ENCODE measurements around the gene PIP4P1. TPM values are rescaled to one million over a fixed set of nuclear protein-coding genes. Genes with fewer than 3 reads are reported as not detected.

Gene PIP4P1
- total RNA-seq, 1 experiment from 2014 or later = 36.1 TPM

- Histone ChIP-seq H3K27me3 (ENCODE audit: control insufficient read depth, insufficient read depth, low read length) (no peaks in the 10 kb centered on the region), H3K4me3 (ENCODE audit: insufficient read depth, low read depth, low read length) (no peak overlapping the region), H3K36me3 (replicated peaks; ENCODE audit: control insufficient read depth, insufficient read depth, low read length) (no peaks in the 10 kb centered on the region)
- DNase-seq = no peak
Measured at GRCh38 chr14:20489093-20489994, 28.1 kb upstream of the PIP4P1 start.

DNA sequence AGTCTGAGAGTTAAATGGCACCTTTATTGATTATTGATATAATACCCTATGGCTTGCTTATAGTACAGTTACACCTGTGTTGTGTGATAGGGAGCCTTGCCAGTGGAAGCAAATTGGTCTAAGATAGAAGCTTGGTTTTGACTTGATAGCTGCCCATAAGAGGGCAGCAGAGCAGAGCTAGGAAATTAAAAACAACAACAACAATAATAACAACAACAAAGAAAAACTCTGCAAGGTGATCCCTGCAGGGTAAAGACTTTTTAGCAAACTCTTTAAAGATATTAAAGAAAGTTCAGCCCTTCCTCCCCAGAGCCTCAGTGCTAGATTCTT is 26.1 kb upstream of the PIP4P1 start:
- no peaks in the 10 kb centered on the region for H3K27me3 ChIP-seq (ENCODE audit: control insufficient read depth, insufficient read depth, low read length)
- no peak for DNase-seq
- H3K4me3 ChIP-seq (ENCODE audit: insufficient read depth, low read depth, low read length) = no peak overlapping the region

DNA sequence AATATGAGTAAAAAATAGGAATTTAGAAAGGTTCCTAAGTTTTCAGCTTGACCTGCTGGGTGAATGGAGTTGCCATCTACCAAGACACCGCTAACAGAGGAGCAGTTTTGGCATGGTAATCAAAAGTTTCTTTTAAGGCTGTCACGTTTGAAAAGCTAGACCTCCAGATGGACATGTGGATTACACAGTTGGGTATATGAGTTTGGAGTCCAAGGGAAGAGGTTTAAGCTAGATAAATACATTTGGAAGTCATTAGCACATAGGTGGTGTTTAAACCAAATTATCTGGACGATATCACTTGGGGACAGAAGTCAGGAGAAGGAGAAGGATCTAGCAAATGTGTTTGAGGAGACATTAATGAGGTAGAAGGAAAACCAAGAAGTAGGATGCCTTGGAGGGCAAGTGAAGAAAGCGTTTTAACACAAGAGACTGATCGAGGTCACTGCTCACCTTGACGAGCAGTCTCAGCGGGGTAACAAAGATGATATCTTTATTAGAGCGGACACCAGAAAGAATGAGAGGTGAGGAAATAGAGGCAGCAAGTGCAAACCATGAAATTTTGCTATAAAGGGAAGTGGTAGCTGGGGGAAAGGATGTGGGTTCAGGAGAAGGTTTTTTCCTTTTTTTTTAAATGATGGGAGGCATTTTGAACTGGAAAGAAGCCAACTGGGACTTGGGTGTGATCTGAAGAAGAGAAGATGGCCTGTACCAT is 25.6 kb upstream of the PIP4P1 start:
- Histone ChIP-seq H3K36me3 (replicated peaks; ENCODE audit: control insufficient read depth, insufficient read depth, low read length) (no peaks in the 10 kb centered on the region), H3K4me3 (ENCODE audit: insufficient read depth, low read depth, low read length) (no peak overlapping the region), H3K27me3 (ENCODE audit: control insufficient read depth, insufficient read depth, low read length) (no peaks in the 10 kb centered on the region)
- no peak for DNase-seq

More for the DNA sequence above, 26.1 kb upstream of the PIP4P1 start:
- no peaks in the 10 kb centered on the region for H3K36me3 ChIP-seq (replicated peaks; ENCODE audit: control insufficient read depth, insufficient read depth, low read length)

DNA sequence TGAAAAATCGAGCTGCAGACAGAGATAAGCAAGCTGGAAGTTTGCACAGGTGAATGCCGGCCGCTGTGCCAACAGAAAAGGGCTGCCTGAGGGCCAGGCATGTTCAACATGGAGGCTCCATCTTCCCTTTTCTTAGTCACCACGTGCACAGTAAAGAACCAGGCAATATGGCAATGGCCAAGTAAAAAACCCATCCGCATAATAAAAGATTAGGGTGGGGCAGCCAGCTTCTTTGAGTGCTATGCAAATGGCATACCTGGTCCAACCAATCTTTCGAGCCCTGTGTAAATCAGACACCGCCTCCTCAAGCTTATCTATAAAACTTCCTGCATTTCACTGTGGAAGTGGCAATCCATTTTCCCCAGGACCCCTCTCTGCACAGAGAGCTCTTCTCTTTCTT is 24.7 kb upstream of the PIP4P1 start:
- H3K4me3 ChIP-seq (ENCODE audit: insufficient read depth, low read depth, low read length) = no peak overlapping the region
- H3K27me3 ChIP-seq (ENCODE audit: control insufficient read depth, insufficient read depth, low read length) = no peaks in the 10 kb centered on the region
- DNase-seq = no peak
- H3K36me3 ChIP-seq (replicated peaks; ENCODE audit: control insufficient read depth, insufficient read depth, low read length) = no peaks in the 10 kb centered on the region

GRCh38 chr14:20482382-20482781 is 21.1 kb upstream of the PIP4P1 start:
- Histone ChIP-seq H3K4me3 (ENCODE audit: insufficient read depth, low read depth, low read length) (no peak overlapping the region), H3K36me3 (replicated peaks; ENCODE audit: control insufficient read depth, insufficient read depth, low read length) (peaks cover 4% of the 10 kb centered on the region), H3K27me3 (ENCODE audit: control insufficient read depth, insufficient read depth, low read length) (no peaks in the 10 kb centered on the region)
- DNase-seq = no peak

GRCh38 chr14:20478894-20479293 is 17.7 kb upstream of the PIP4P1 start:
- H3K27me3 ChIP-seq (ENCODE audit: control insufficient read depth, insufficient read depth, low read length) = no peaks in the 10 kb centered on the region
- no peak overlapping the region for H3K4me3 ChIP-seq (ENCODE audit: insufficient read depth, low read depth, low read length)
- DNase-seq = no peak
- H3K36me3 ChIP-seq (replicated peaks; ENCODE audit: control insufficient read depth, insufficient read depth, low read length) = peaks cover 24% of the 10 kb centered on the region

DNA sequence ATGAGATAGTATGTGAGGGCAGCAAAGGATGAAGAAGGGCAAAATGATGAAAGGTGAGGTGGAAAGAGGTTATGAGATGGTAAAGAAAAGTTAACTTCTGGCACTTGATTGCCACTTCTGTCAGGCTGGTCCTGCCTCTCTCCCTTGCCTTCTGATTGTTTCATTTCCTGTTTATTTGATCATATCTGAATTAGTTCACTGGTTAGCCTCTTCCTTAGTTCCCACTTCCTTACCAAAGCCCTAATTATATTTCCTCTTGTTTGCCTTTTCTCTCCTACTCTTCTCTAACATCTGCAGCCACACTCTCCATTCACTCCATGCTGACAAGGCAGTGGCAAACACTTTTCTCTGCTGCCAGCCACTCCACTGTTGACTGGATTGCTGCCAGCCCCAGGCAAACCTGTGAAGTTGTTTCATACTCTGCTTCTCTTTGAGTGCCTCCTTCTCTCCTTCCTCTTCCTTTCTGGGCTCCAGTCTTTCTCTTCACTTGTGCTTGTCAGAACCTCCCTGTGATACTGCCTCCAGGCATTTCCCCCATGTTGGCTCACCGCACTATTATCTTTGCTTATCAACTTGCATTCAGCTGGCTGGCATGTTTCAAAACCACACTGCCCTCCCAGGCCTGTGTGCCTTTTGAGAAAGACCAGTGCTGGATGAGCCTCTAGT is 16.1 kb upstream of the PIP4P1 start:
- Histone ChIP-seq H3K4me3 (ENCODE audit: insufficient read depth, low read depth, low read length) (no peak overlapping the region), H3K36me3 (replicated peaks; ENCODE audit: control insufficient read depth, insufficient read depth, low read length) (peaks cover 31% of the 10 kb centered on the region), H3K27me3 (ENCODE audit: control insufficient read depth, insufficient read depth, low read length) (no peaks in the 10 kb centered on the region)
- no peak for DNase-seq

DNA sequence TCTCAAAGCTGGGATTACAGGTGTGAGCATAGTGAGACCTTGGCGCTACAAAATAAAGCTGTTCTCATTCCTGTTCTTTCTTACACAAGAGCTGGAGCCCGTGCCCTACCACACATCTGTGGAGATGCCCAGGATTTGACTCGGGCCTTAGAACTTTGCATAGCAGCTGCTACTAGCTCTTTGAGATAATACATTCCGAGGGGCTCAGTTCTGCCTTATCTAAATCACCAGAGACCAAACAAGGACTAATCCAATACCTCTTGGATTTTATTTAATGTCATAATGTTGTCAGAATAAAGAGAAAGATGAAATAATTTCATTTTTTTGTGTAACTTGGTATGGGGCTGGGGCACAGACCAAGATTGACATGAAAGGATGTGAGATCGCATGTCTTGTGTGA is 15.5 kb upstream of the PIP4P1 start:
- Histone ChIP-seq H3K36me3 (replicated peaks; ENCODE audit: control insufficient read depth, insufficient read depth, low read length) (peaks cover 32% of the 10 kb centered on the region), H3K4me3 (ENCODE audit: insufficient read depth, low read depth, low read length) (no peak overlapping the region), H3K27me3 (ENCODE audit: control insufficient read depth, insufficient read depth, low read length) (no peaks in the 10 kb centered on the region)
- DNase-seq = no peak

DNA sequence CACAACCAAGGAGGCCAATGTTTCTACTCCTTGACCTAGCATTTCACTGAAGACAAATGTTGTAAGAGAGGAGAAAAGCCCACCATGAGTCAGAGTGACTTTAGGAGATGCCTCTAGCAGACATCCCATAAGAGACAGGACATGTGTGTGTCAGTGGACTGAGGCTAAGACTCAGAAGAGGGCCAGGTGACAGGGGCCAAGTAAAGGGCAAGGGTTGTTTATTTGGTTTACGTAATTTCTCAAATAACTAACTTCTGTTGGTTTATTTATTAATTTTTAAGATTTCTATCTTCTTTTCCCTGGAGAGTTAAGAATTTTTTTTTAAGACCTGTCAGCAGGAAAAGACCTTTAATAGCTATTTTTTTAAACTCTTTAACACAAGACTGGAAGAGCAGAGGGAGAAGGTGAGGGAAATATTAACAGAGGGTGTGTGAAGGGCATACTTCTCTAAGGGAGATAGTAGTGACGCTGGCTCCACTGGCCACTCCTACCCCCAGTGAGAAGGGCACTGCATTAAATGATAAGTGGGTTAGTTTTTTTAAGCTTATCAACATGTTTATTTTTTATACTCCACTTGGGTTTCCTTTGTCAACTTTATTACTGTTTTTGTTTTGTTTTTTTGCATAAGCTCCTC is 11.4 kb upstream of the PIP4P1 start:
- peaks cover 30% of the 10 kb centered on the region for H3K36me3 ChIP-seq (replicated peaks; ENCODE audit: control insufficient read depth, insufficient read depth, low read length)
- no peak overlapping the region for H3K4me3 ChIP-seq (ENCODE audit: insufficient read depth, low read depth, low read length)
- H3K27me3 ChIP-seq (ENCODE audit: control insufficient read depth, insufficient read depth, low read length) = no peaks in the 10 kb centered on the region
- DNase-seq = no peak

DNA sequence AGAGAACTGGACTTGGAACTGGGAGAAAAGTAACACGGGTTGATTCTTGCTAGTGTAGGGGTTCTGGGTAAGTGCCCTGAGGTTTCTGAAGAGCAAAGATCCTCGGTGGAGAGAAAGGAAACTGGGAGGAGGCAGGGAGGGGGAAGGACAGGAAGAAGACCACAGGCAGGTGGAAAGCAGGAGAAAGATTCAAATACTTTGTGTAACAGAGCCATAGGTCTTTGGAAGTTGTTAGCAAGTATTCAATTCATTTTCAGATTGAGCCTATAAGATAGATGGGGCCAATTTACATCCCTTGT is 9.3 kb upstream of the PIP4P1 start:
- DNase-seq = peak; percentile 36

GRCh38 chr14:20469890-20470602 is 8.8 kb upstream of the PIP4P1 start:
- peak; percentile 42 for DNase-seq
- no peaks in the 10 kb centered on the region for H3K27me3 ChIP-seq (ENCODE audit: control insufficient read depth, insufficient read depth, low read length)
- H3K36me3 ChIP-seq (replicated peaks; ENCODE audit: control insufficient read depth, insufficient read depth, low read length) = peaks cover 14% of the 10 kb centered on the region
- peak overlapping the region; percentile 94 for H3K4me3 ChIP-seq (ENCODE audit: insufficient read depth, low read depth, low read length)

More for the DNA sequence above, 9.3 kb upstream of the PIP4P1 start:
- H3K4me3 ChIP-seq (ENCODE audit: insufficient read depth, low read depth, low read length) = peak overlapping the region; percentile 94
- H3K27me3 ChIP-seq (ENCODE audit: control insufficient read depth, insufficient read depth, low read length) = no peaks in the 10 kb centered on the region
- H3K36me3 ChIP-seq (replicated peaks; ENCODE audit: control insufficient read depth, insufficient read depth, low read length) = peaks cover 17% of the 10 kb centered on the region

DNA sequence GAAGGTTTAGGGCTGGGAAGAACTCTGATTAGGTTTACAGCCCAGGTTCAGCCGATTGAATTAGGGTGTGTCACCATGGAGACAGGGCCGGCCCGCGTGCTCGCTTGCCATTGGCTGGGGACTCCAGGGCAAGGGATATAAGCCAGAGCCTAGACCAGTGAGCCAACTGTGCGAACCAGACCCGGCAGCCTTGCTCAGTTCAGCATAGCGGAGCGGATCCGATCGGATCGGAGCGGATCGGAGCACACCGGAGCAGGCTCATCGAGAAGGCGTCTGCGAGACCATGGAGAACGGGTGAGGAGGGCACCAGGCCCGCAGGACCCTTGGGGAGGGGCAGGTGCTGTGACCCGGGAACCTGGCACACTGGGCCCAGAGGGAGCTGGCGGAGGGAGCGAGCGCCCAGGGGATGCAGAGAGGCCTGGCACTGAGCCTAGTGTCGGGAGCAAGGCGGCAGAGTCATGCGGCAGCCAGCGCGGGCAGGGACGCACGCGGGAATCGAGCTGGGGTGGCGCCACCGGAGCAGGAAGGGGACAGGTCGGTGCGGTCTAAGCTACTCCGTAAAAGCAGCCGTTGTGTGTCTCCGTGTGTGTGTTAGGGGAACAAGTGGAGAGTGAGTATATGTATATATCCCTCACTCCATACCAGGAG is 8.1 kb upstream of the PIP4P1 start, which contains the start of gene PNP:
PNP (plus strand) TSS at position 165 of the 648 bp plus-strand sequence; CDS start at position 284, 119 bp downstream.
- peak; percentile 96 for DNase-seq
- Histone ChIP-seq H3K36me3 (replicated peaks; ENCODE audit: control insufficient read depth, insufficient read depth, low read length) (peaks cover 10% of the 10 kb centered on the region), H3K4me3 (ENCODE audit: insufficient read depth, low read depth, low read length) (peak within 1 kb of the TSS; percentile 94)

DNA sequence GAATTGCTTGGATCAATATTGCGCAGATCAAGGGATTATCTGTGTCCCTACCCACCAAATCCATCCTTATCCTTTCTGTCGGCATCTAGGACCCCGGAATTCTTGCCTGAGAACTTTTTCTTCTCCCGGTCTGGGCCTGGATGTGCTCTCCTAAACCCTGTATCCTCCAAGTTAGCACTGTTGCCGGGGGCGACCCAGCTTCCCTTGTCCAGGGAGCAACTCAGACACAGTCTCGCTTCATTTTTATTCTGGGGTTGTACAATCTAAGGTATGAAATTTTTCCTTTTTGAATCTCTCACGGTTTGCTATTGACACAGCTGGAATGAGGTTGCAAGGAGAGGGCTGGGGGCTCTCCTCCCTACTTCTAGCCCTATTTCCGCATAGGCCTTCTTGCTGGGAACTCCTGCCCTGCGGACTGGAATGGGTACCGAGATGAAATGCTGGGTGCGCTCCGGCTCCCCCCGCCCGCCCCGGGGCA is 7.6 kb upstream of the PIP4P1 start:
- H3K36me3 ChIP-seq (replicated peaks; ENCODE audit: control insufficient read depth, insufficient read depth, low read length) = peaks cover 8% of the 10 kb centered on the region
- no peak for DNase-seq
- no peaks in the 10 kb centered on the region for H3K27me3 ChIP-seq (ENCODE audit: control insufficient read depth, insufficient read depth, low read length)
- H3K4me3 ChIP-seq (ENCODE audit: insufficient read depth, low read depth, low read length) = peak overlapping the region; percentile 94

More for the DNA sequence above, 8.1 kb upstream of the PIP4P1 start, which contains the start of gene PNP:
- no peaks in the 10 kb centered on the region for H3K27me3 ChIP-seq (ENCODE audit: control insufficient read depth, insufficient read depth, low read length)
